NT2/D1 (cell line): Measurements from ENCODE around the gene CEP112.

Experiments
- DNase-seq: peaks from one replicate; pipeline ENCODE4 v3.0.0-alpha.2; 2011; ENCODE audit warnings: low read depth, low spot score
- H3K27me3 ChIP-seq: 2 replicates; pipeline ENCODE4 v1.6.0; 2011; ENCODE audit warnings: mild to moderate bottlenecking; ENCODE audit not compliant: insufficient read length, insufficient read depth
- H3K36me3 ChIP-seq: 2 replicates; pipeline ENCODE4 v1.6.1; 2011; ENCODE audit warnings: mild to moderate bottlenecking, low read length, mixed read lengths; ENCODE audit not compliant: insufficient read depth, insufficient read length
- H3K4me1 ChIP-seq: 2 replicates; pipeline ENCODE4 v1.5.1; 2011; ENCODE audit not compliant: insufficient read depth, insufficient read length
- H3K4me3 ChIP-seq: 2 replicates; pipeline ENCODE4 v1.5.1; 2011; ENCODE audit warnings: low read depth; ENCODE audit not compliant: insufficient read length
- H3K9ac ChIP-seq: 2 replicates; pipeline ENCODE4 v1.6.0; 2011; ENCODE audit warnings: low read depth; ENCODE audit not compliant: insufficient read length
- H3K9me3 ChIP-seq: 2 replicates; pipeline ENCODE4 v1.5.1; 2011; ENCODE audit warnings: mild to moderate bottlenecking, low read length; ENCODE audit not compliant: insufficient read depth
- SUZ12 ChIP-seq: IDR thresholded peaks from 2 replicates; pipeline ENCODE4 v1.6.1; 2011; ENCODE audit not compliant: insufficient read length, insufficient read depth; ENCODE audit errors: extremely low read depth
- YY1 ChIP-seq: IDR thresholded peaks from 2 replicates; pipeline ENCODE4 v1.6.1; 2011; ENCODE audit not compliant: insufficient read length, insufficient read depth
- ZNF274 ChIP-seq: IDR thresholded peaks from 2 replicates; pipeline ENCODE4 v1.6.1; 2011; ENCODE audit warnings: mild to moderate bottlenecking, low read depth, low read length

The CEP112 gene

DNA sequence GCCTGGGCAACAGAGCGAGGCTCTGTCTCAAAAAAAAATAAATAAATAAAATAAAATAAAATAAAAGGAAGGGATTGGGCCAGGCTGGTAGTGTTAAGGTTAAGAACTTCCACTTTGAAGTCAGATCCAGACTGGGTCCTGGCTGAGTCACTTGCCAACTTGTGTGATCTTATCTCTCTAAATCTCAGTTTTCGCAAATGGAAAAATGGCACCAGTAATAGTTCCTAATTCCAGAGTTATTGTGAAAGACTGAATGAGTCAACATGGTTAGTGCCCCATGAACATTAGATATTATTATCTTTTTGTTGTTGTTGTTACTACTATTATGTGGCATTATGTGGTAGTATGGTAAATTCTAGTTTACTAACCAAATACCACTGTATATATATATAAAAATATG, 442.5 kb downstream of the CEP112 start:
- DNase-seq, result no peak
- Histone ChIP-seq H3K36me3 (no peaks in the 10 kb centered on the region), H3K4me3 (no peak overlapping the region), H3K4me1 (no peaks in the 10 kb centered on the region), H3K27me3 (no peaks in the 10 kb centered on the region), H3K9me3 (no peaks in the 10 kb centered on the region), H3K9ac (no peak overlapping the region)
- TF ChIP-seq YY1 (no peak), ZNF274 (no peak), SUZ12 (no peak)

DNA sequence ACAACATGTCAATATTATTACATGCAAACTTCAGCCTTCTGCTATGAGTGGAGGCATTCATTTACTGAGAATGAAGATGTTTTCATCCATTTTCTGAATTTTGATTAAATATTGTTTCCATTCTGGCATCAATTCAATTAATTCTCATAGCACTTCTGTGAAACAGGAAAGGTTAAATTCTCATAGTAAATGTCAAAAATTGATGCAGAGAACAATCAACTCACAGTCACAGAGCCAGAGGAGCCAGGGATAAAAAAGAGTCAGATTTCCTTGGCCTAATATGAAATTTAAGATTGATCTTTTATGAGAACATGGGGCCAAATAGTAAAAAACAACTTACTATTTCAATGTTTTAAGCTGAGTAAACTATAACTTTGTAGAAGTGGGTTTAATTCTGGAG, 446.7 kb downstream of the CEP112 start:
- Histone ChIP-seq H3K9me3 (no peaks in the 10 kb centered on the region), H3K36me3 (no peaks in the 10 kb centered on the region), H3K4me3 (no peak overlapping the region), H3K4me1 (no peaks in the 10 kb centered on the region), H3K9ac (no peak overlapping the region), H3K27me3 (no peaks in the 10 kb centered on the region)
- TF ChIP-seq YY1, result no peak
- TF ChIP-seq SUZ12, result no peak
- no peak for DNase-seq

DNA sequence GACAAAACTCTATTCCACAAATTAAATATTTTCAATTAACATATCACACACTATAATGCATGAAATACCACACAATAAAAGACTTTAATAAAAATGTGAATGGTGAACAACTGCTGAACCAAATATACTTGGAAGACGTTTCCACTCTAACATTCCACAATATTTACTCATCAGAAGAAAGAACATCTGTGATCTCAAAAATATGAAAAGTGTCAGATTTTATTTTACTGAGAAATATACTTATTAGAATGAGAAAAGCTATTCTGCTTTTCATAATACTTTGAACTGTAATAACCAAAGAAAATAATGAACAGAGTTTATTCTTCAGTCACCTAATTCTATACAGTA, 448.7 kb downstream of the CEP112 start:
- no peak overlapping the region for H3K4me3 ChIP-seq
- no peak for DNase-seq
- TF ChIP-seq ZNF274, result no peak
- TF ChIP-seq YY1, result no peak
- no peak for TF ChIP-seq SUZ12
- no peaks in the 10 kb centered on the region for H3K4me1 ChIP-seq
- H3K9ac ChIP-seq, result no peak overlapping the region
- H3K27me3 ChIP-seq, result no peaks in the 10 kb centered on the region
- H3K36me3 ChIP-seq, result no peaks in the 10 kb centered on the region
- H3K9me3 ChIP-seq, result peaks cover 14% of the 10 kb centered on the region

DNA sequence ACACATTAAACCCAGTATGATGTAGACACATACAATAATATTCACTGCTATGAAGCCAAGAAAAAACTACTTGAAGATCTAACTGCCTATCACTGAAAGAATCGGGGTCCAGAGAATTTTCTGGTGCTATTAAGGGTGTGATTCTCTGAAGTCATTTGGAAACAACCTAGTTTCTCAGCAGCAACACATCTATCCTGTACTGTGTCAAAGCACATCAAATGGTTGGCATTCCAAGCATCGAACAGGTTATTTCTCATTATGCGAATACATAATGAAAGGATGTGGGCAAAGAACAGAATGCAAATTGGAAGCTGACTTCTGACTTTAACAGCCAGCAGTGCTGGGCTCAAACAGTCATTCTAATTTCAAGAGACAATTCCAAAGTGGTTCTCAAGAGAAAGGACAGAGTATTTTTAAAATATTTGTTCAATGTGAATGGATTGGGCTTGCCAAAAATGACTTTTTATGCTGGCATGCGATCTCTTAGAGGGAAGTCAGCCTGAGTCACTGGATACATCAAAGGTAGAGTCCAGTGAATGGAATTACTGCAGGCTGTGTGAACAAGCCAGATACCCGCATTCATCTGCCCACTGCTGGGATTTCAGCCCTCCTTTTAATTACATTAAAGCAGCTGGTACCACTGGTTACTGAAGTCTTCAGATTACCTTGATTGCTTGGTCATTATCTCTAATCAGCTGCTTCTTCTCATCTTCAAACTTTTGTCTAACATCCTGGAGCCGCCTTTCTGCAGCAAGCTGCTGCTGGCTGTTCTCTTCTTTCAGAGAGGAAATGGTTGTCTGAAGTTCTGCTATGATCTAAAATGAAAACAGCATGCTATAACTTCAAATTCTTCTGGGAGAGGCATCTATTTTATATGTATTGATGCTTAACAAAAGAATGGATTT, 449.3 kb downstream of the CEP112 start:
- no peak for DNase-seq
- Histone ChIP-seq H3K4me1 (no peaks in the 10 kb centered on the region), H3K36me3 (no peaks in the 10 kb centered on the region), H3K9ac (no peak overlapping the region), H3K9me3 (peaks cover 14% of the 10 kb centered on the region), H3K4me3 (no peak overlapping the region), H3K27me3 (no peaks in the 10 kb centered on the region)
- TF ChIP-seq ZNF274 (no peak), YY1 (no peak), SUZ12 (no peak)

DNA sequence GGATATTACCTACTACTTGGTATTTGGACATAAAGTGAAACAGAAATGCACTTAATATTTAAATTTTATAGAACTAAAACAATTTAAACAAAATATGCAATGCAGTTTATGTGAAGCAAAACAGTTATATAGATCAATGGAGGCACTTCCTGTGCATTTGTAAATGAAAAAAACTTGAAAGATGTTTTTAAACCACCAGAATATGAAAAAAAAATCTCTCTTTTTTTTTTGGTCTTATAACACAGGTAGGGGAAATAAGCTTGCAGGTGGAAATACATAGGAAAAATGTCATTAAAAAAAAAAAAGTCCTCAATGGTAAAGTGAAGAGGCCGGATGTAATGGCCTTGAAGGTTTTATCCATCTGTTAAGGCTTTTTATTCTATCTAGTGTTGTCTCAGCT, 450.2 kb downstream of the CEP112 start:
- no peak overlapping the region for H3K4me3 ChIP-seq
- no peak overlapping the region for H3K9ac ChIP-seq
- no peak for DNase-seq
- no peaks in the 10 kb centered on the region for H3K4me1 ChIP-seq
- peaks cover 14% of the 10 kb centered on the region for H3K9me3 ChIP-seq
- H3K36me3 ChIP-seq, result no peaks in the 10 kb centered on the region
- TF ChIP-seq ZNF274 (no peak), SUZ12 (no peak), YY1 (no peak)
- H3K27me3 ChIP-seq, result no peaks in the 10 kb centered on the region

DNA sequence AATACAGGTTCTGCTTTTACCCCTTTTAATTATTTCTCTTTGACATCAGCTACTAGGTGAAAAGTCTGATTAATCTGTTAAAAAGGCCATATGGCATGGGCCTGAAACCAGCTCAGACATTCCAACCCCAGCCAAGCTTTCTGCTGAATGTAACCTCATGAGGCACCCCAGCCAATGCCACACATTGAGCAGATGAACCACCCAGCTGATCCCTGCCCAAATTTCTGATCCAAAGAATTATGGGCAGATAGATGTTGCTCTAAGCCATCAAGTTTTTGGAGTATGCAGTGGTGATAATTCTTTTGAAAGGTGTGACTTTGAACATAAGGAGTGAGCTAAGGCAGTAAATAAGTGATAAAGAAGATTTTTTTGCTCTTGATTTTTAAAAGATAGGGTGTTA, 452.9 kb downstream of the CEP112 start:
- Histone ChIP-seq H3K4me1 (no peaks in the 10 kb centered on the region), H3K9ac (no peak overlapping the region), H3K9me3 (peaks cover 14% of the 10 kb centered on the region), H3K4me3 (no peak overlapping the region), H3K36me3 (no peaks in the 10 kb centered on the region), H3K27me3 (no peaks in the 10 kb centered on the region)
- DNase-seq, result no peak
- TF ChIP-seq ZNF274 (no peak), YY1 (no peak), SUZ12 (no peak)

DNA sequence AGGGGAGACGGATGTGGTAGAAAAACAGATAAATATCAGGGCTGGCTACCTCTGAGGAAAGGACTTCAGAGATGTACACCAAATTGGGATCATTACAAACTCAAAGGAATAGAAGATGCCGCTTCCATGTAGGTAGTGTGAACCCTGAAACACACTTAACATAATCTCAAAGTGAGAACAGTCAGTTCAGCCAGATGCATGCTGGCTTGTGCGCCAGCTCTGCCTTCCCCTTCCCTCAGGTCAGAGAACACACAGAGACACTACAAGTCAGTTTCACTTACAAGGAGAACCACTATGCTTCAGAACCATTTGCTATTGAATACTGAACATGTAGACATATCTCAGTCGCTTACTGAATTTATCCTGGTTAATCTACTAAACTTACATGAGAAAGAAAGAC, 454.5 kb downstream of the CEP112 start:
- no peak for TF ChIP-seq ZNF274
- Histone ChIP-seq H3K27me3 (no peaks in the 10 kb centered on the region), H3K36me3 (no peaks in the 10 kb centered on the region)

More for the DNA sequence above, 454.5 kb downstream of the CEP112 start:
- DNase-seq, result no peak
- Histone ChIP-seq H3K4me1 (no peaks in the 10 kb centered on the region), H3K9me3 (peaks cover 14% of the 10 kb centered on the region), H3K9ac (no peak overlapping the region), H3K4me3 (no peak overlapping the region)
